ENCODE results near the gene PTPRJ. TPM values are rescaled to one million over a fixed set of nuclear protein-coding genes. Genes with fewer than 3 reads are reported as not detected.

PTPRJ gene
- total RNA-seq, 2 donors from 2014 or later, result 23.6 to 26.5 TPM

GRCh38 chr11:47986742-47987141 lies 6.4 kb downstream of the PTPRJ start:
- ATAC-seq, result peak; percentile 11 to 19
- peak overlapping the region in 1 of 2 donors; percentile 5 for H3K27ac Mint-ChIP-seq
- no peak for DNase-seq (ENCODE audit: low spot score in 2 of 2)
- no peaks in the 10 kb centered on the region for H3K36me3 Mint-ChIP-seq
- H3K9me3 Mint-ChIP-seq, result no peaks in the 10 kb centered on the region

GRCh38 chr11:47987310-47987709 lies 7.0 kb downstream of the PTPRJ start:
- ATAC-seq (peak in 1 of 2 donors; percentile 53), DNase-seq (ENCODE audit: low spot score in 2 of 2) (no peak)
- H3K9me3 Mint-ChIP-seq, result no peaks in the 10 kb centered on the region
- no peaks in the 10 kb centered on the region for H3K36me3 Mint-ChIP-seq
- peak overlapping the region; percentile 30 to 60 for H3K27ac Mint-ChIP-seq

- Mint-ChIP-seq H3K36me3 (no peaks in the 10 kb centered on the region), H3K9me3 (no peaks in the 10 kb centered on the region), H3K27ac (peak overlapping the region; percentile 30 to 60)
- DNase-seq (ENCODE audit: low spot score in 2 of 2), result no peak
- ATAC-seq, result no peak
Observed at GRCh38 chr11:47987781-47988180, 7.4 kb downstream of the PTPRJ start.

- ATAC-seq (no peak), DNase-seq (ENCODE audit: low spot score in 2 of 2) (no peak)
- H3K27ac Mint-ChIP-seq, result no peak overlapping the region
- no peaks in the 10 kb centered on the region for H3K36me3 Mint-ChIP-seq
- H3K9me3 Mint-ChIP-seq, result no peaks in the 10 kb centered on the region
Observed at GRCh38 chr11:47989779-47990178, 9.4 kb downstream of the PTPRJ start.

- Mint-ChIP-seq H3K27ac (peak overlapping the region; percentile 60 to 68), H3K36me3 (no peaks in the 10 kb centered on the region), H3K9me3 (no peaks in the 10 kb centered on the region)
- DNase-seq (ENCODE audit: low spot score in 2 of 2) (no peak), ATAC-seq (peak; percentile 32 to 64)
Observed at GRCh38 chr11:47991266-47991830, 11.0 kb downstream of the PTPRJ start.

GRCh38 chr11:47991894-47992293 lies 11.5 kb downstream of the PTPRJ start:
- ATAC-seq (no peak), DNase-seq (ENCODE audit: low spot score in 2 of 2) (no peak)
- H3K27ac Mint-ChIP-seq, result peak overlapping the region in 1 of 2 donors; percentile 68
- no peaks in the 10 kb centered on the region for H3K9me3 Mint-ChIP-seq
- H3K36me3 Mint-ChIP-seq, result no peaks in the 10 kb centered on the region

- no peaks in the 10 kb centered on the region for H3K36me3 Mint-ChIP-seq
- no peak for DNase-seq (ENCODE audit: low spot score in 2 of 2)
- H3K9me3 Mint-ChIP-seq, result no peaks in the 10 kb centered on the region
- no peak overlapping the region for H3K27ac Mint-ChIP-seq
- ATAC-seq, result peak in 1 of 2 donors; percentile 59
Observed at GRCh38 chr11:47992959-47993820, 12.8 kb downstream of the PTPRJ start.

- H3K36me3 Mint-ChIP-seq, result peaks cover 0 to 7% of the 10 kb centered on the region in 2 donors
- H3K9me3 Mint-ChIP-seq, result no peaks in the 10 kb centered on the region
- H3K27ac Mint-ChIP-seq, result no peak overlapping the region
- ATAC-seq (no peak), DNase-seq (ENCODE audit: low spot score in 2 of 2) (no peak)
Observed at GRCh38 chr11:47994417-47994816, 14.1 kb downstream of the PTPRJ start.

- ATAC-seq, result no peak
- no peak for DNase-seq (ENCODE audit: low spot score in 2 of 2)
- H3K9me3 Mint-ChIP-seq, result no peaks in the 10 kb centered on the region
- H3K36me3 Mint-ChIP-seq, result peaks cover 0 to 7% of the 10 kb centered on the region in 2 donors
- H3K27ac Mint-ChIP-seq, result no peak overlapping the region
Observed at GRCh38 chr11:47995360-47995769, 15.0 kb downstream of the PTPRJ start.

- DNase-seq (ENCODE audit: low spot score in 2 of 2) (no peak), ATAC-seq (no peak)
- Mint-ChIP-seq H3K27ac (peak overlapping the region in 1 of 2 donors; percentile 35), H3K9me3 (no peaks in the 10 kb centered on the region), H3K36me3 (peaks cover 0 to 7% of the 10 kb centered on the region in 2 donors)
Observed at GRCh38 chr11:47997063-47998053, 17.0 kb downstream of the PTPRJ start.

GRCh38 chr11:47998345-47998732 lies 18.0 kb downstream of the PTPRJ start:
- ATAC-seq (no peak), DNase-seq (ENCODE audit: low spot score in 2 of 2) (no peak)
- Mint-ChIP-seq H3K36me3 (peaks cover 0 to 7% of the 10 kb centered on the region in 2 donors), H3K27ac (peak overlapping the region in 1 of 2 donors; percentile 97), H3K9me3 (no peaks in the 10 kb centered on the region)

GRCh38 chr11:47998733-47999359 lies 18.5 kb downstream of the PTPRJ start:
- Mint-ChIP-seq H3K9me3 (no peaks in the 10 kb centered on the region), H3K36me3 (peaks cover 0 to 7% of the 10 kb centered on the region in 2 donors), H3K27ac (peak overlapping the region; percentile 36 to 97)
- DNase-seq (ENCODE audit: low spot score in 2 of 2) (no peak), ATAC-seq (no peak)

GRCh38 chr11:48000432-48000831 lies 20.1 kb downstream of the PTPRJ start:
- no peak for DNase-seq (ENCODE audit: low spot score in 2 of 2)
- Mint-ChIP-seq H3K36me3 (peaks cover 0 to 14% of the 10 kb centered on the region in 2 donors), H3K9me3 (no peaks in the 10 kb centered on the region), H3K27ac (peak overlapping the region; percentile 95 to 97)
- ATAC-seq, result no peak

GRCh38 chr11:48001438-48002021 lies 21.2 kb downstream of the PTPRJ start:
- H3K36me3 Mint-ChIP-seq, result peaks cover 0 to 14% of the 10 kb centered on the region in 2 donors
- peak overlapping the region; percentile 95 to 97 for H3K27ac Mint-ChIP-seq
- ATAC-seq (peak; percentile 84 to 86), DNase-seq (ENCODE audit: low spot score in 2 of 2) (peak; percentile 75 to 85)
- H3K9me3 Mint-ChIP-seq, result no peaks in the 10 kb centered on the region

- no peak for ATAC-seq
- DNase-seq (ENCODE audit: low spot score in 2 of 2), result no peak
- Mint-ChIP-seq H3K9me3 (no peaks in the 10 kb centered on the region), H3K27ac (peak overlapping the region; percentile 95 to 97), H3K36me3 (peaks cover 0 to 14% of the 10 kb centered on the region in 2 donors)
Observed at GRCh38 chr11:48002561-48002960, 22.2 kb downstream of the PTPRJ start.

- Mint-ChIP-seq H3K36me3 (peaks cover 0 to 7% of the 10 kb centered on the region in 2 donors), H3K27ac (peak overlapping the region; percentile 98 to 99), H3K9me3 (no peaks in the 10 kb centered on the region)
- ATAC-seq, result no peak
- no peak for DNase-seq (ENCODE audit: low spot score in 2 of 2)
Observed at GRCh38 chr11:48003926-48004325, 23.6 kb downstream of the PTPRJ start.
